Brain pericyte (primary cell): ENCODE data around the gene TAF7.
"Not testable (repeated sequence)": the region's sequence is repeated elsewhere in the genome, so short reads cannot be mapped to it uniquely, and the experiment has no call there.

Experiments used
- DNase-seq: peaks from one replicate; pipeline ENCODE4 v3.0.0-alpha.2; 2012; ENCODE audit warnings: low read depth, low spot score

The TAF7 gene

DNA sequence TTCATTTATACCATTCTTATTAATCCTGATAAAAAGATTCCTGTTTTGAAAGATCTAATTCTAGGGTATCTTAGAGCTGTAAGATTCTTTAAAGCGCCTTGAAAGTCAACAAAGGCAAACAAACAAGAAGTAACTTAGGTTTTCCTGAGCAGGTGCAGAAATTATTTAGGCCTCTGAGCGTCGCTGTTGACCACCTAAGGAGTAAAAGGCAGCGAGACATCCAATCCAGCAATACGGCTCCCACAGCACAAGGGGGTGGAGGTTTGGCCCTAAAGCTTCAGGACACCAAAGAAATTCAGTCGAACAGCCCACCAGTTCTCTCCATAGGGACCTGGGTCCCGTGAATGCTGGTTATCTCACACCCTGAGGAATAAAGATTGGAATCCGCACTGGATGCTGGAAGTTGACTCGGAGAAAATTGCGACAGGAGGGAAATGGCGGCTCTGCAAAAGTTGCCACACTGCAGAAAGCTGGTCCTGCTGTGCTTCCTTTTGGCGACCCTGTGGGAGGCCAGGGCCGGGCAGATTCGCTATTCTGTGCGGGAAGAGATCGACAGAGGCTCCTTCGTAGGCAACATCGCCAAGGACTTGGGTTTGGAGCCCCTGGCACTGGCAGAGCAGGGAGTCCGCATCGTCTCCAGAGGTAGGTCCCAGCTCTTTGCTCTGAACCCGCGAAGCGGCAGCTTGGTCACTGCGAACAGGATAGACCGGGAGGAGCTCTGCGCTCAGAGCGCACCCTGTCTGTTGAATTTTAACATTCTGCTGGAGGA is 18.1 kb upstream of the TAF7 start, which contains the start of gene PCDHGA2:
PCDHGA2 (plus strand) TSS at position 223 of the 769 bp plus-strand sequence.
- no peak for DNase-seq

DNA sequence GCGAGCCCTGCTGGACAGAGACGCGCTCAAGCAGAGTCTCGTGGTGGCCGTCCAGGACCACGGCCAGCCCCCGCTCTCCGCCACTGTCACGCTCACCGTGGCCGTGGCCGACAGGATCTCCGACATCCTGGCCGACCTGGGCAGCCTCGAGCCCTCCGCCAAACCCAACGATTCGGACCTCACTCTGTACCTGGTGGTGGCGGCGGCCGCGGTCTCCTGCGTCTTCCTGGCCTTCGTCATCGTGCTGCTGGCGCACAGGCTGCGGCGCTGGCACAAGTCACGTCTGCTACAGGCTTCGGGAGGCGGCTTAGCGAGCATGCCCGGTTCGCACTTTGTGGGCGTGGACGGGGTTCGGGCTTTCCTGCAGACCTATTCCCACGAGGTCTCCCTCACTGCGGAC is 12.0 kb upstream of the TAF7 start:
- DNase-seq, result not testable (repeated sequence)

GRCh38 chr5:141330299-141331080 is 9.9 kb upstream of the TAF7 start, which contains the start of gene PCDHGA1:
PCDHGA1 (plus strand) TSS chr5:141330514.
- DNase-seq, result no peak

GRCh38 chr5:141328231-141328630 is 7.6 kb upstream of the TAF7 start:
- no peak for DNase-seq

DNA sequence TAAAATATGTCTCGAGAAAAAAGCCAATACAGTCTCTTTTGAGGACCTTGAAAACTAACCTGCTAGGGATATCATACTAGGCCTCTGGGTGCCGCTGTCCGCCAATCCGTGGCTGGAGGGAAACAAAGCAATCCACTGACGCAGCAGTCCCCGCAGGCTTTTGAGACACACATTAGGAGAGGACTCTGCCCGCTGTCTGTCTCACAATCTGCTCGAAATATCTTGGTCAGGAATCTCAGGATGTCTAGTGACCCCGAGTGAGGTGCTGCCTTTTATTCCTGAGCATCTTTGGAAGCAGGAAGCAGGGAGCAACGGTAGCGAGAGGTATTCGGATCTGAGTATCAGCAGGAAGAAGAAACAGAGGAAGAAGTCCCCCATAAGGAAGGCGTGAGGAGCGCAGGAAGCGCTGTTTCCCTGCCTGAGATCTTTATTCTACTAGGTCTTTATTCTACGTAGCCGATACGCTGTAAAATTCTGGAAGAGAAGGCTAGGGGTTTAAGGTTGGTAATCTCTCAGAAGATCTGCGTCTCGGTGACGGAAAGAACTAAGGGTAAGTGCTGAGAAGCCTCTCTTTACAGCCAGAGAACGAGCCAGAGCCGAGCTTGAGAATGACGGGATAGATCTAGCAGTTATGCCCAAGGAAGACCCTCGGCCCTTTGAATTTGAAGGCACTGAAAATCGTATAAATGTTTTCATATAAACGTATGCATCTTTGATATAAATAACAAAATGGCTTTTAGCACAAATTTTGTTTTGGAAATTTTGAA is 5.7 kb upstream of the TAF7 start:
- no peak for DNase-seq

DNA sequence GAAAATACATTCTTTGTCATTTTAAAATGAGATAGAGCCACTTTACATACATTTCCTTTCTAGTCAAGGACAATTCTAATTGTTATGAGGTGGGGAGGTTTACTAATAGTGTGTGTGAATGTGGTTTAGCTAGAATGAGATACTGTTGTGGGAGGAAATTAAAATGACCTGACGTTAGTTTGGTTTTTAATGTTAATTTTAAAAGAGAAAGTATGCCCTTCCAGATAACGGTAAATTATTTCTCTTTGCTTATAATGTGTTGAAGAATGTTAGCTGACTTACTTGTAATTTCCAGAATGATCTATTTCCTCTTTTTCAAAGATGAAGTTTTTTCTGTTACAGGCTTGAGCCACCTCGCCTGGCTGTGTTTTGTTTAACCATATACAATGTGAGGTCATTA is 1.7 kb upstream of the TAF7 start:
- no peak for DNase-seq

DNA sequence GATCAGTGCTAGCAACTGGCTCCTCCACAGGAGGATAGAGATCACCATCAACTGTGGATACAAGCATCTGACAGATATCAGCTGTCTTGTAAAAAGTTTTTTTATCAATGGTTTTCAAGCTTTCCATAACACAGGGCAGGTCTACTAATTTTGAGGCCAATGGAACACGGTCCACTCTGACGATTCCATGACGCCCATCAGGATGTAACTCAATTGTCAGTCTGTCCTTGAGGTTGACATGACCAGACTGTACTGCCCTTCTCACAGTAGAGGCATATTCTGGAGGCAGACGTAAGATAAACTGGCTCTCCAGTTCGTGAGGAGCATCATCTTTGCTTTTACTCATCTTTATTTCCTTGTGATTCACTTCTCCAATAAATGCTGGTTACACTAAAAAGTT is 885 bp downstream of the TAF7 start:
- DNase-seq, result no peak

GRCh38 chr5:141319202-141319601 is 1.4 kb downstream of the TAF7 start:
- no peak for DNase-seq

- not testable (repeated sequence) for DNase-seq
Observed at GRCh38 chr5:141316963-141317362, 3.6 kb downstream of the TAF7 start.

GRCh38 chr5:141313711-141314110 is 6.9 kb downstream of the TAF7 start:
- no peak for DNase-seq

GRCh38 chr5:141306630-141307029 is 14.0 kb downstream of the TAF7 start:
- no peak for DNase-seq

GRCh38 chr5:141303756-141304155 is 16.8 kb downstream of the TAF7 start, which contains the start of gene SLC25A2:
SLC25A2 (minus strand) TSS chr5:141304049; CDS start chr5:141303865, 184 bp downstream.
- no peak for DNase-seq

GRCh38 chr5:141298376-141298775 is 22.2 kb downstream of the TAF7 start:
- DNase-seq, result no peak

- no peak for DNase-seq
Observed at GRCh38 chr5:141272906-141273305, 47.7 kb downstream of the TAF7 start.

DNA sequence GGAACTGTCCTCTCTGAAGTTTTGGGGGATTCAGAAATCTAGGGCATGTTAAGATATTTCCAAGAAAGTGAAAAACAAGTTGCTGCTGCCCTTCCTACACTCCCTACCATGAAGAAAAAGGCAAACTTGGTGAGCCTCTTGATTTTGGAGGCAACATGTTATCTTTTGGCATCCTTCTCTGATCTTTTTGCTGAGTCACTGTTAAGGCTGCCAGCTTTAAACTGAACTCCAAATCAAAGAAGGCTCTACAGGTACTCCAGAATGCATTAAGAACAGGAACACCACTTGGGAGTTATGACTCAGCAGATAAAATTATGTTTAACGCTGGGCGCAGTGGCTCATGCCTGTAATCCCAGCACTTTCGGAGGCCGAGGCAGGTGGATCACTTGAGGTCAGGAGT is 51.4 kb downstream of the TAF7 start:
- no peak for DNase-seq
